Psoas muscle (tissue), 8 donors: ENCODE measurements around the gene YIPF2. TPM values are rescaled to one million over a fixed set of nuclear protein-coding genes. Genes with fewer than 3 reads are reported as not detected.

Experiments used
- ATAC-seq, 4 donors: fragments of 200-7000 bp; cut with Tn5 transposase; one replicate each; pipeline ENCODE4 v1.9.1; 2020; ENCODE audit warnings: moderate library complexity in 3 of 4, mild to moderate bottlenecking in 2 of 4
- DNase-seq, 2 donors: peaks; one replicate each; pipeline ENCODE4 v3.0.0-alpha.2; 2020
- H3K27ac ChIP-seq: fragments of 200-600 bp; one replicate; pipeline ENCODE4 v1.8.0; 2022
- H3K27me3 ChIP-seq, 3 donors: fragments of 200-600 bp in 1 of 3; one replicate each; pipeline versions ENCODE4 v1.6.1 to v1.8.0; 2013 to 2022; ENCODE audit warnings: low read length in 2 of 3, mild to moderate bottlenecking in 2 of 3, moderate library complexity in 1 of 3; ENCODE audit not compliant: insufficient read depth in 3 of 3
- H3K36me3 ChIP-seq, 2 donors: fragments of 200-600 bp in 1 of 2; one replicate each; pipeline versions ENCODE4 v1.6.1 to v1.8.0; 2013 to 2022; ENCODE audit warnings: low read depth in 1 of 2, mild to moderate bottlenecking in 1 of 2, moderate library complexity in 1 of 2; ENCODE audit not compliant: insufficient read depth in 1 of 2
- H3K4me1 ChIP-seq: fragments of 200-600 bp; one replicate; pipeline ENCODE4 v1.8.0; 2022
- H3K4me3 ChIP-seq: fragments of 200-600 bp; one replicate; pipeline ENCODE4 v1.8.0; 2022; ENCODE audit warnings: mild to moderate bottlenecking
- H3K9me3 ChIP-seq: fragments of 200-600 bp; one replicate; pipeline ENCODE4 v1.8.0; 2022
- WGBS, 3 donors: extraction: QIAGEN DNeasy Blood & Tissue Kit; methylation state at CpG; one replicate each; pipeline versions ENCODE4 v1.1.6 to v1.1.7; 2013; 5-methylcytosine and 5-hydroxymethylcytosine counted together
- intact Hi-C, 2 donors: fragments of 100-400 bp; cut with DNase I; formaldehyde crosslinking; loops; one replicate each; pipeline versions ENCODE4 v1.11.0 to v1.14.2; 2022
- polyA plus RNA-seq, 3 donors: library from polyadenylated mRNA; stranded (reverse); fragments of 200-250 nt; gene quantifications; one replicate each; pipeline ENCODE4 v1.2.3, GENCODE V29; 2013
- total RNA-seq, 4 donors: library from RNA; stranded (reverse); fragmentation: NEBNext Ultra II Directional in 2 of 4; extraction: Animal tissue kit (Norgen Biotek cat#: 25700) in 2 of 4; gene quantifications; one replicate each; pipeline versions ENCODE4 v1.2.1 to v1.2.4, GENCODE V29; 2021 to 2023
- TF ChIP-seq, protein P1 (sequence below): fragments of 200-600 bp; IDR thresholded peaks from one replicate; pipeline ENCODE4 v1.8.0; 2022; ENCODE audit warnings: antibody characterized with exemption
- donor health status: healthy with polysubstance abuse.
- donor health status: DM: no; HTN: no; CAD: no; lungs with moderate emphysema.
- donor health status: Bipolar disorder and iron deficiency.
- donor health status: healthy.
- donor health status: DM: yes; HTN: yes; CAD: no.
- donor health status: DM: no; HTN: no; CAD: no.
- donor health status: DM: no; HTN: no; CAD: no.
- donor health status: DM: yes; HTN: yes; CAD: no.

Gene YIPF2
- total and polyA plus RNA-seq, 7 donors = 12.1 to 18.5 (median 16.9) TPM

DNA sequence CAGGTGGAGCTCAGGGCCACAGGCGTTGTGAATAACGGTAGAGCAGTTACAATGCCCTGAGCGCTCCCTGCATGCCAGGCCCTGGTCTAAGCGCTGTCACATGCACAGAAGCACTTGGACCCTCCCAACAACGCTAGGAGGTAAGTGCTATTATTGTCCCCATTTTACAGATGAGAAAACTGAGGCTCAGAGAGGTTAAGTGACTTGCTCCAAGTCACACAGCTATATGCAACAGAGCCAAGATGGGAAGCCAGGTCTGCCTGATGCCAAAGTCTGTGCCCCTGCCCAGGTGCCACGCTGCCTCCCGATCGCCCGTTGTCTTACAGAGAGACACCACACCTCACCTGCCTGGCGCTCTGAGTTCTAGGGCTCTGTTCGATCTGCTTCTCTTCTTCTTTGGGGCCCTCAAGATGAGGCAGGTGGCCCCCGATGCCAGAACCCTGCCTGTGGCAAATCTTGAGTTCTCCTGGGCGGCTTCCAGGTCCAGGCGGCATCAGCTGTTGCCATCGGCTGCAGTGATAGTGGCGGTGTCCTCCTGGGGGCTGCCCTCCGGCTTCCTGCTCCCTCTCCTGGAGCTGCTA, 20.0 kb downstream of the YIPF2 start:
- Histone ChIP-seq H3K4me1 (peaks cover 27% of the 10 kb centered on the region), H3K27ac (no peak overlapping the region), H3K27me3 (no peaks in the 10 kb centered on the region), H3K9me3 (no peaks in the 10 kb centered on the region), H3K4me3 (no peak overlapping the region), H3K36me3 (peaks cover 0 to 68% of the 10 kb centered on the region in 2 donors)
- WGBS, 3 donors = 76 to 80% (median 77%) methylated on average over 17 of the region's 17 CpGs
- DNase-seq = no peak
- TF ChIP-seq, protein P1, sequence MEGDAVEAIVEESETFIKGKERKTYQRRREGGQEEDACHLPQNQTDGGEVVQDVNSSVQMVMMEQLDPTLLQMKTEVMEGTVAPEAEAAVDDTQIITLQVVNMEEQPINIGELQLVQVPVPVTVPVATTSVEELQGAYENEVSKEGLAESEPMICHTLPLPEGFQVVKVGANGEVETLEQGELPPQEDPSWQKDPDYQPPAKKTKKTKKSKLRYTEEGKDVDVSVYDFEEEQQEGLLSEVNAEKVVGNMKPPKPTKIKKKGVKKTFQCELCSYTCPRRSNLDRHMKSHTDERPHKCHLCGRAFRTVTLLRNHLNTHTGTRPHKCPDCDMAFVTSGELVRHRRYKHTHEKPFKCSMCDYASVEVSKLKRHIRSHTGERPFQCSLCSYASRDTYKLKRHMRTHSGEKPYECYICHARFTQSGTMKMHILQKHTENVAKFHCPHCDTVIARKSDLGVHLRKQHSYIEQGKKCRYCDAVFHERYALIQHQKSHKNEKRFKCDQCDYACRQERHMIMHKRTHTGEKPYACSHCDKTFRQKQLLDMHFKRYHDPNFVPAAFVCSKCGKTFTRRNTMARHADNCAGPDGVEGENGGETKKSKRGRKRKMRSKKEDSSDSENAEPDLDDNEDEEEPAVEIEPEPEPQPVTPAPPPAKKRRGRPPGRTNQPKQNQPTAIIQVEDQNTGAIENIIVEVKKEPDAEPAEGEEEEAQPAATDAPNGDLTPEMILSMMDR = no peak
- intact Hi-C loops = no loop called here
- ATAC-seq = no peak

DNA sequence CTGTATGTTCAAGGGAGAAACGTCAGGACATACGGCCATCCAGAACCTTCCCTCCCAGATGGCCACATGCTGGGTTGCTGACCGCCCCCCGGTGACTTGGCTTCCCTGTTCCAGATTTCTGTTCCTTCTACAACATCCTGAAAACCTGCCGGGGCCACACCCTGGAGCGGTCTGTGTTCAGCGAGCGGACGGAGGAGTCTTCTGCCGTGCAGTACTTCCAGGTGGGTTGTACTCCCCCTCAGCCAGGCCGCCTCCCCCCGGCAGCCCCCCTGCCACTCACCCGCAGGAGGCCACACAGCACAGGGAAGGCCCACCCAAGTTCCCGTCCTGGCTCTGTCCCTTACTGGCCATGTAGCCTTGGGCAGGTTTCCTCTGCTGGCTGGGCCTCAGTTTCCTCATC, 20.5 kb downstream of the YIPF2 start:
- Histone ChIP-seq H3K27me3 (no peaks in the 10 kb centered on the region), H3K4me1 (peaks cover 27% of the 10 kb centered on the region), H3K4me3 (no peak overlapping the region), H3K9me3 (no peaks in the 10 kb centered on the region), H3K36me3 (peaks cover 0 to 62% of the 10 kb centered on the region in 2 donors), H3K27ac (no peak overlapping the region)
- TF ChIP-seq, protein P1 = no peak
- intact Hi-C loops = no loop called here
- ATAC-seq = no peak
- 82 to 91% (median 89%) methylated on average over 14 of the region's 14 CpGs for WGBS, 3 donors
- no peak for DNase-seq

DNA sequence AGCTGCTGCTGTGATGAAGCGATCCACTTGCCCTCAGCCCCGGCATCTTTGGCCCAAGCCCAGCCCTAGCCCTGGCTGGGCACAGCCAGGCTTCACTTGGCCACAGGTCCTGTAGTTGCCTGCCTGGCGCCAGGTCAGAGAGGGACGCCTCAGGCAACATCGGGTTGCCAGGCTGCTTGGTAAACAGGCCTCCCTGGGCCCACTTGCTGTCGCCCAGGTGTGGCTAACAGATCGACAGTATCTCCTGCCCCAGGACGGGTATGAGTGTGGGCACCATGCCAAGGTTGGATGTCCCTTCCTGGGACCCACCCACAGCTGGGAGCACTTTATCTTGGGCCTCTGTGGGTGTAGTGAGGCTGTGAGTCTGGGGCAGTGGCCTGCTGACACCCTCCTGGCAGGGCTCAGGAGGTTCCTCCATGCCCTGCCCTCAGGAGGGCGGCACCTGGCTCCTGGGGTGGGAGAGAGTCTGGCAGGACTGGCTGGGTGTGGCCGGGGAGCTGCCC, 29.2 kb downstream of the YIPF2 start:
- 24 to 40% (median 26%) methylated on average over 10 of the region's 10 CpGs for WGBS, 3 donors

DNA sequence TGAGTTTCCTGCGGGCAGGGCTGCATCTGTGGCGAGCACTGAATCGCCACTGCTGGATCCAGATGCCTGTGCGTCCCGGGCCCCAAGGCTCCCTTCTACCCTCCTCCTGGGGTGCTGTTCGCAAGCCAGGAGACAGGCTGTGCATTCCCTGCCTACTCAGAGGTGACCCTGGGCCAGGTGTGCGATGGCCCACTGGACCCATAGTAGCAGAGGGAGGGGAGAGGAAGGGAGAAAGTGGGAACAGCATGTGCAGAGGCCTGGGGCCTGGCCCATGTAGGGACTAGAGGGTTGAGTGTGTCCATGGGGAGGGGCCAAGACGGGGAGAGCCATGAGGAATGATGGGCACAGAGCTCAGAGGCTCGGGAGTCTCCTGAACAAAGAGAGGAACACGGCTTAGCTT, 29.8 kb downstream of the YIPF2 start:
- Histone ChIP-seq H3K4me3 (no peak overlapping the region), H3K9me3 (peaks cover 4% of the 10 kb centered on the region), H3K36me3 (no peaks in the 10 kb centered on the region), H3K4me1 (peaks cover 77% of the 10 kb centered on the region), H3K27me3 (no peaks in the 10 kb centered on the region), H3K27ac (peak overlapping the region; percentile 91)
- WGBS, 3 donors = 22 to 43% (median 36%) methylated on average over 9 to 10 of the region's 10 CpGs
- TF ChIP-seq, protein P1 = no peak
- intact Hi-C loops = no loop called here
- ATAC-seq (peak; percentile 17 to 36 (median 30)), DNase-seq (no peak)

More for the DNA sequence above, 29.2 kb downstream of the YIPF2 start:
- H3K36me3 ChIP-seq = no peaks in the 10 kb centered on the region
- TF ChIP-seq, protein P1 = no peak
- peak overlapping the region; percentile 91 for H3K27ac ChIP-seq
- no peaks in the 10 kb centered on the region for H3K27me3 ChIP-seq
- peaks cover 77% of the 10 kb centered on the region for H3K4me1 ChIP-seq
- peak; percentile 73 to 91 for DNase-seq
- H3K4me3 ChIP-seq = no peak overlapping the region
- intact Hi-C loops = no loop called here
- peaks cover 4% of the 10 kb centered on the region for H3K9me3 ChIP-seq
- ATAC-seq = peak; percentile 73 to 85 (median 79)
